MCF 10A (cell line): Measurements from ENCODE around the gene BMX. TPM values are rescaled to one million over a fixed set of nuclear protein-coding genes. Genes with fewer than 3 reads are reported as not detected.

Experiments
- BruUV-seq: library from RNA; stranded (reverse); fragments of 400-500 nt; replicated peaks from 2 replicates; lab custom pipeline; 2021; lab: Mats Ljungman, UMichigan
- CTCF ChIA-PET: fragments of 300-600 bp; sonication (Branson Sonifier 250); formaldehyde crosslinking; extraction: SDS; loops from one replicate; lab custom pipeline; 2021; ENCODE audit warnings: antibody characterized with exemption, inconsistent platforms; lab: Yijun Ruan, JAX
- POLR2A ChIA-PET: fragments of 300-600, 350-650 bp; sonication (Branson Sonifier 250); formaldehyde crosslinking; extraction: SDS; loops from one replicate; lab custom pipeline; 2020; ENCODE audit warnings: antibody characterized with exemption, inconsistent platforms; lab: Yijun Ruan, JAX
- DNase-seq: peaks from one replicate; pipeline ENCODE4 v3.0.0-alpha.2; 2018; ENCODE audit not compliant: unreplicated experiment
- H3K27ac Mint-ChIP-seq: one replicate; pipeline ENCODE4 v1.8.0; 2022; ENCODE audit warnings: mild to moderate bottlenecking, low read depth, mixed read lengths; ENCODE audit not compliant: unreplicated experiment
- H3K27me3 Mint-ChIP-seq: one replicate; pipeline ENCODE4 v1.8.0; 2022; ENCODE audit warnings: mixed read lengths; ENCODE audit not compliant: insufficient read depth, unreplicated experiment
- H3K36me3 Mint-ChIP-seq: one replicate; pipeline ENCODE4 v1.8.0; 2022; ENCODE audit warnings: mild to moderate bottlenecking, moderate library complexity, mixed read lengths; ENCODE audit not compliant: insufficient read depth, unreplicated experiment
- H3K4me1 Mint-ChIP-seq: one replicate; pipeline ENCODE4 v1.8.0; 2022; ENCODE audit warnings: mixed read lengths; ENCODE audit not compliant: insufficient read depth, unreplicated experiment
- H3K4me3 Mint-ChIP-seq: one replicate; pipeline ENCODE4 v1.8.0; 2022; ENCODE audit warnings: mild to moderate bottlenecking, moderate library complexity, mixed read lengths; ENCODE audit not compliant: unreplicated experiment
- H3K9me3 Mint-ChIP-seq: one replicate; pipeline ENCODE4 v1.8.0; 2022; ENCODE audit warnings: mixed read lengths; ENCODE audit not compliant: unreplicated experiment
- CTCF ChIP-seq: fragments of 200-600 bp; IDR thresholded peaks from one replicate; pipeline ENCODE4 v1.8.0; 2022; ENCODE audit warnings: antibody characterized with exemption, mild to moderate bottlenecking; ENCODE audit not compliant: unreplicated experiment
- intact Hi-C: fragments of 100-400 bp; cut with micrococcal nuclease; formaldehyde crosslinking; loops from 2 replicates; pipeline ENCODE4 v1.14.1; 2022
- total RNA-seq: library from RNA; stranded (reverse); gene quantifications from 2 replicates; pipeline ENCODE4 v1.2.3, GENCODE V29; 2022

Gene BMX
- total RNA-seq, 1 experiment from 2014 or later = not detected

- no peaks in the 10 kb centered on the region for H3K9me3 Mint-ChIP-seq
- BruUV-seq = no TSS peak
- ChIA-PET POLR2A (interaction anchor here (0.7 kb wide), 1 partner anchor 63 kb away, joined by 3 read pairs; no protein-coding TSS in a partner anchor), CTCF (interaction anchor here (0.6 to 8.1 kb wide), 17 partner anchors 12 to 1757 kb away, joined by 3 to 119 read pairs (median 5); partner anchors contain the start of genes BMX and PIR)
- no peak overlapping the region for H3K27ac Mint-ChIP-seq
- no peaks in the 10 kb centered on the region for H3K4me1 Mint-ChIP-seq
- no peaks in the 10 kb centered on the region for H3K36me3 Mint-ChIP-seq
- TF ChIP-seq CTCF = peak; percentile 30
- H3K27me3 Mint-ChIP-seq = peaks cover 66% of the 10 kb centered on the region
- peak; percentile 30 for DNase-seq
- intact Hi-C loops = no loop called here
- H3K4me3 Mint-ChIP-seq = no peak overlapping the region
Measured at GRCh38 chrX:15567886-15568616, 67.4 kb downstream of the BMX start.

GRCh38 chrX:15570145-15570544 is 69.5 kb downstream of the BMX start:
- no peak overlapping the region for H3K4me3 Mint-ChIP-seq
- no peaks in the 10 kb centered on the region for H3K9me3 Mint-ChIP-seq
- no peak overlapping the region for H3K27ac Mint-ChIP-seq
- CTCF ChIA-PET = interaction anchor here (1.3 to 8.1 kb wide), 7 partner anchors 68 to 222 kb away, joined by 5 to 119 read pairs (median 8); partner anchors contain the start of gene BMX
- no peaks in the 10 kb centered on the region for H3K36me3 Mint-ChIP-seq
- POLR2A ChIA-PET = no interaction called here
- TF ChIP-seq CTCF = no peak
- no peak for DNase-seq
- H3K4me1 Mint-ChIP-seq = no peaks in the 10 kb centered on the region
- peaks cover 65% of the 10 kb centered on the region for H3K27me3 Mint-ChIP-seq
- BruUV-seq = no TSS peak
- intact Hi-C loops = no loop called here

GRCh38 chrX:15574017-15574416 is 73.4 kb downstream of the BMX start:
- TF ChIP-seq CTCF = no peak
- H3K27me3 Mint-ChIP-seq = peaks cover 61% of the 10 kb centered on the region

GRCh38 chrX:15576019-15576418 is 75.4 kb downstream of the BMX start:
- no peak overlapping the region for H3K4me3 Mint-ChIP-seq
- peaks cover 6% of the 10 kb centered on the region for H3K4me1 Mint-ChIP-seq
- no peak for TF ChIP-seq CTCF
- H3K36me3 Mint-ChIP-seq = no peaks in the 10 kb centered on the region
- ChIA-PET CTCF (interaction anchor here (0.9 to 1.2 kb wide), 2 partner anchors 11 to 78 kb away, joined by 3 to 4 read pairs; no protein-coding TSS in a partner anchor), POLR2A (interaction anchor here (1.1 kb wide), 1 partner anchor 43 kb away, joined by 3 read pairs; no protein-coding TSS in a partner anchor)
- peaks cover 55% of the 10 kb centered on the region for H3K27me3 Mint-ChIP-seq
- intact Hi-C loops = no loop called here
- no peak for DNase-seq
- BruUV-seq = no TSS peak
- no peak overlapping the region for H3K27ac Mint-ChIP-seq
- no peaks in the 10 kb centered on the region for H3K9me3 Mint-ChIP-seq

More at GRCh38 chrX:15574017-15574416, 73.4 kb downstream of the BMX start:
- no TSS peak for BruUV-seq
- ChIA-PET POLR2A (no interaction called here), CTCF (interaction anchor here (1.0 to 2.1 kb wide), 6 partner anchors 9 to 1915 kb away, joined by 3 to 7 read pairs (median 6); no protein-coding TSS in a partner anchor)
- no peaks in the 10 kb centered on the region for H3K36me3 Mint-ChIP-seq
- no peaks in the 10 kb centered on the region for H3K4me1 Mint-ChIP-seq
- no peaks in the 10 kb centered on the region for H3K9me3 Mint-ChIP-seq
- DNase-seq = no peak
- intact Hi-C loops = no loop called here
- H3K4me3 Mint-ChIP-seq = no peak overlapping the region
- no peak overlapping the region for H3K27ac Mint-ChIP-seq
